ENCODE data around the gene ATP13A3. TPM values are rescaled to one million over a fixed set of nuclear protein-coding genes. Genes with fewer than 3 reads are reported as not detected.

Gene ATP13A3
- total and polyA plus RNA-seq, 4 donors, result 33.6 to 257 (median 56.4) TPM

- TF ChIP-seq HNF4A (conservative IDR thresholded peaks at IDR 0.05) (no peak), HNF4G (IDR thresholded peaks at IDR 0.05) (no peak), NR2F2 (IDR thresholded peaks at IDR 0.05) (no peak)
Measured at GRCh38 chr3:194534243-194534642, 47.4 kb upstream of the ATP13A3 start (continued).

- TF ChIP-seq SP1 (IDR thresholded peaks at IDR 0.05), result no peak
- no peak for TF ChIP-seq HNF4G (IDR thresholded peaks at IDR 0.05)
- TF ChIP-seq RAD21 (IDR thresholded peaks at IDR 0.05), result no peak
- TF ChIP-seq FOXA1 (IDR thresholded peaks at IDR 0.05), result no peak
- no peak for TF ChIP-seq REST (IDR thresholded peaks at IDR 0.05)
- TF ChIP-seq YY1 (IDR thresholded peaks at IDR 0.05), result no peak
- TF ChIP-seq RXRA (IDR thresholded peaks at IDR 0.05), result no peak
- no peak for TF ChIP-seq GABPA (IDR thresholded peaks at IDR 0.05 in 1 of 2, conservative IDR thresholded peaks at IDR 0.05 in 1 of 2)
- no peak for TF ChIP-seq CTCF (IDR thresholded peaks at IDR 0.05; ENCODE audit: low read depth, low read length, missing input control)
- TF ChIP-seq NR2F2 (IDR thresholded peaks at IDR 0.05), result no peak
- no peak for TF ChIP-seq MAX (IDR thresholded peaks at IDR 0.05)
- TF ChIP-seq HNF4A (conservative IDR thresholded peaks at IDR 0.05), result no peak
- no peak for TF ChIP-seq FOXA2 (IDR thresholded peaks at IDR 0.05)
- no peak for TF ChIP-seq ATF3 (IDR thresholded peaks at IDR 0.05)
- no peak for TF ChIP-seq EGR1 (IDR thresholded peaks at IDR 0.05; ENCODE audit: low read depth in 2 of 2)
- TF ChIP-seq JUND (IDR thresholded peaks at IDR 0.05), result no peak
- Histone ChIP-seq H3K9ac (ENCODE audit: low read depth in 1 of 2, low read length in 2 of 2) (no peak overlapping the region), H3K27me3 (ENCODE audit: control insufficient read depth in 4 of 4, insufficient read depth in 4 of 4, low read length in 3 of 4) (no peaks in the 10 kb centered on the region), H3K4me3 (ENCODE audit: low read depth in 1 of 3, low read length in 3 of 3) (no peak overlapping the region), H3K4me1 (ENCODE audit: control insufficient read depth in 4 of 4, insufficient read depth in 4 of 4, low read length in 3 of 4) (peaks cover 0 to 17% (median 12%) of the 10 kb centered on the region in 4 donors), H3K36me3 (ENCODE audit: control insufficient read depth in 4 of 4, insufficient read depth in 3 of 4, low read depth in 1 of 4, low read length in 3 of 4) (no peaks in the 10 kb centered on the region), H3K9me3 (ENCODE audit: control insufficient read depth in 4 of 4, low read length in 3 of 4) (peaks cover 0 to 6% (median 4%) of the 10 kb centered on the region in 4 donors), H3K27ac (ENCODE audit: low read depth in 1 of 2, low read length in 2 of 2) (no peak overlapping the region)
- 68% methylated on average over 4 of the region's 4 CpGs for WGBS
- DNase-seq (ENCODE audit: low spot score), result no peak
Measured at GRCh38 chr3:194532591-194532990, 45.8 kb upstream of the ATP13A3 start.

- 96% methylated on average over 2 of the region's 2 CpGs for WGBS
- no peaks in the 10 kb centered on the region for H3K36me3 ChIP-seq (ENCODE audit: control insufficient read depth in 4 of 4, insufficient read depth in 3 of 4, low read depth in 1 of 4, low read length in 3 of 4)
- TF ChIP-seq CTCF (IDR thresholded peaks at IDR 0.05; ENCODE audit: low read depth, low read length, missing input control) (no peak), HNF4A (conservative IDR thresholded peaks at IDR 0.05) (no peak), RAD21 (IDR thresholded peaks at IDR 0.05) (no peak), EGR1 (IDR thresholded peaks at IDR 0.05; ENCODE audit: low read depth in 2 of 2) (no peak), TAF1 (conservative IDR thresholded peaks at IDR 0.05) (no peak), YY1 (IDR thresholded peaks at IDR 0.05) (no peak), REST (IDR thresholded peaks at IDR 0.05) (no peak), HNF4G (IDR thresholded peaks at IDR 0.05) (no peak)
Measured at GRCh38 chr3:194527726-194528125, 40.9 kb upstream of the ATP13A3 start.

More at GRCh38 chr3:194527726-194528125, 40.9 kb upstream of the ATP13A3 start:
- no peak overlapping the region for H3K9ac ChIP-seq (ENCODE audit: low read depth in 1 of 2, low read length in 2 of 2)
- H3K4me1 ChIP-seq (ENCODE audit: control insufficient read depth in 4 of 4, insufficient read depth in 4 of 4, low read length in 3 of 4), result peaks cover 0 to 7% (median 2%) of the 10 kb centered on the region in 4 donors
- H3K27ac ChIP-seq (ENCODE audit: low read depth in 1 of 2, low read length in 2 of 2), result no peak overlapping the region
- no peak overlapping the region for H3K4me3 ChIP-seq (ENCODE audit: low read depth in 1 of 3, low read length in 3 of 3)
- no peaks in the 10 kb centered on the region for H3K27me3 ChIP-seq (ENCODE audit: control insufficient read depth in 4 of 4, insufficient read depth in 4 of 4, low read length in 3 of 4)
- no peak for DNase-seq (ENCODE audit: low spot score)
- H3K9me3 ChIP-seq (ENCODE audit: control insufficient read depth in 4 of 4, low read length in 3 of 4), result no peaks in the 10 kb centered on the region
